Stimulated activated naive B cell treated with anti-CD40 and anti-IgM and Interleukin-4, amounts not matched to agents 10 μg/mL and 1 μg/mL and 100 μg/mL, for 72 hours (primary cell): ENCODE measurements around the gene PTGR3.

Experiments used
- ATAC-seq, 2 donors: fragments of 150-1000 bp; cut with Tn5 transposase; replicated peaks; 2 replicates each; pipeline ENCODE4 v1.10.0; 2021; ENCODE audit warnings: moderate library complexity in 1 of 2
- DNase-seq: peaks from one replicate; pipeline ENCODE4 v3.0.0; 2021
- H3K27ac Mint-ChIP-seq: one replicate; pipeline ENCODE4 v1.8.0; 2022; ENCODE audit warnings: mild to moderate bottlenecking, mixed read lengths
- H3K27me3 Mint-ChIP-seq, 2 donors: one replicate each; pipeline ENCODE4 v1.8.0; 2022; ENCODE audit warnings: mixed read lengths in 2 of 2
- H3K36me3 Mint-ChIP-seq, 2 donors: one replicate each; pipeline ENCODE4 v1.8.0; 2022; ENCODE audit warnings: mixed read lengths in 2 of 2, mild to moderate bottlenecking in 1 of 2
- H3K4me1 Mint-ChIP-seq, 2 donors: one replicate each; pipeline ENCODE4 v1.8.0; 2022; ENCODE audit warnings: mixed read lengths in 2 of 2, mild to moderate bottlenecking in 1 of 2
- H3K4me3 Mint-ChIP-seq, 2 donors: one replicate each; pipeline ENCODE4 v1.8.0; 2022; ENCODE audit warnings: mild to moderate bottlenecking in 2 of 2, mixed read lengths in 2 of 2, moderate library complexity in 1 of 2
- H3K9me3 Mint-ChIP-seq, 2 donors: one replicate each; pipeline ENCODE4 v1.8.0; 2022; ENCODE audit warnings: mixed read lengths in 2 of 2, mild to moderate bottlenecking in 1 of 2

Gene PTGR3

GRCh38 chr18:75226956-75227316 is 18.0 kb upstream of the PTGR3 start:
- Mint-ChIP-seq H3K4me1 (peaks cover 18 to 20% of the 10 kb centered on the region in 2 donors), H3K27ac (peak overlapping the region; percentile 31), H3K9me3 (no peaks in the 10 kb centered on the region), H3K27me3 (no peaks in the 10 kb centered on the region), H3K36me3 (peaks cover 2 to 8% of the 10 kb centered on the region in 2 donors), H3K4me3 (peak overlapping the region; percentile 57 to 71)
- no peak for ATAC-seq
- no peak for DNase-seq

- peak overlapping the region; percentile 31 for H3K27ac Mint-ChIP-seq
- H3K9me3 Mint-ChIP-seq = no peaks in the 10 kb centered on the region
These were observed 17.5 kb upstream of the PTGR3 start for GRCh38 chr18:75226286-75226955.

GRCh38 chr18:75223687-75224347 is 14.9 kb upstream of the PTGR3 start:
- H3K4me1 Mint-ChIP-seq = peaks cover 14 to 20% of the 10 kb centered on the region in 2 donors
- H3K27me3 Mint-ChIP-seq = no peaks in the 10 kb centered on the region
- no peak overlapping the region for H3K4me3 Mint-ChIP-seq
- ATAC-seq (no peak), DNase-seq (no peak)
- no peak overlapping the region for H3K27ac Mint-ChIP-seq
- H3K9me3 Mint-ChIP-seq = no peaks in the 10 kb centered on the region
- peaks cover 0 to 2% of the 10 kb centered on the region in 2 donors for H3K36me3 Mint-ChIP-seq

More at GRCh38 chr18:75226286-75226955, 17.5 kb upstream of the PTGR3 start:
- peak; percentile 29 to 34 for ATAC-seq
- Mint-ChIP-seq H3K36me3 (peaks cover 2 to 8% of the 10 kb centered on the region in 2 donors), H3K27me3 (no peaks in the 10 kb centered on the region), H3K4me1 (peaks cover 18 to 20% of the 10 kb centered on the region in 2 donors), H3K4me3 (peak overlapping the region; percentile 57 to 71)
- no peak for DNase-seq

GRCh38 chr18:75222407-75222806 is 13.5 kb upstream of the PTGR3 start:
- Mint-ChIP-seq H3K27me3 (no peaks in the 10 kb centered on the region), H3K9me3 (no peaks in the 10 kb centered on the region), H3K27ac (no peak overlapping the region), H3K4me1 (peaks cover 9 to 12% of the 10 kb centered on the region in 2 donors), H3K36me3 (no peaks in the 10 kb centered on the region), H3K4me3 (no peak overlapping the region)
- DNase-seq (no peak), ATAC-seq (no peak)

GRCh38 chr18:75221897-75222296 is 13.0 kb upstream of the PTGR3 start:
- Mint-ChIP-seq H3K4me1 (peaks cover 6 to 7% of the 10 kb centered on the region in 2 donors), H3K4me3 (no peak overlapping the region), H3K9me3 (no peaks in the 10 kb centered on the region), H3K27me3 (no peaks in the 10 kb centered on the region), H3K36me3 (no peaks in the 10 kb centered on the region), H3K27ac (no peak overlapping the region)
- no peak for ATAC-seq
- DNase-seq = no peak

GRCh38 chr18:75221397-75221796 is 12.5 kb upstream of the PTGR3 start:
- H3K4me3 Mint-ChIP-seq = no peak overlapping the region
- peaks cover 6% of the 10 kb centered on the region in 2 donors for H3K4me1 Mint-ChIP-seq

GRCh38 chr18:75220551-75221355 is 11.8 kb upstream of the PTGR3 start:
- Mint-ChIP-seq H3K4me1 (peaks cover 9 to 10% of the 10 kb centered on the region in 2 donors), H3K4me3 (no peak overlapping the region), H3K36me3 (no peaks in the 10 kb centered on the region), H3K27ac (no peak overlapping the region), H3K27me3 (no peaks in the 10 kb centered on the region), H3K9me3 (no peaks in the 10 kb centered on the region)
- no peak for DNase-seq
- ATAC-seq = no peak

More at GRCh38 chr18:75221397-75221796, 12.5 kb upstream of the PTGR3 start:
- ATAC-seq = no peak
- Mint-ChIP-seq H3K27me3 (no peaks in the 10 kb centered on the region), H3K9me3 (no peaks in the 10 kb centered on the region), H3K27ac (no peak overlapping the region), H3K36me3 (no peaks in the 10 kb centered on the region)
- DNase-seq = no peak

- peaks cover 12 to 15% of the 10 kb centered on the region in 2 donors for H3K4me1 Mint-ChIP-seq
- H3K9me3 Mint-ChIP-seq = no peaks in the 10 kb centered on the region
- no peak for DNase-seq
- H3K4me3 Mint-ChIP-seq = no peak overlapping the region
- no peak overlapping the region for H3K27ac Mint-ChIP-seq
- H3K36me3 Mint-ChIP-seq = no peaks in the 10 kb centered on the region
- H3K27me3 Mint-ChIP-seq = no peaks in the 10 kb centered on the region
- ATAC-seq = no peak
These were observed 10.9 kb upstream of the PTGR3 start for GRCh38 chr18:75219745-75220375.

GRCh38 chr18:75218065-75218923 is 9.4 kb upstream of the PTGR3 start:
- H3K9me3 Mint-ChIP-seq = no peaks in the 10 kb centered on the region
- no peaks in the 10 kb centered on the region for H3K36me3 Mint-ChIP-seq
- no peaks in the 10 kb centered on the region for H3K27me3 Mint-ChIP-seq
- ATAC-seq (no peak), DNase-seq (no peak)
- H3K27ac Mint-ChIP-seq = no peak overlapping the region
- H3K4me1 Mint-ChIP-seq = peaks cover 12 to 15% of the 10 kb centered on the region in 2 donors
- H3K4me3 Mint-ChIP-seq = no peak overlapping the region

GRCh38 chr18:75216911-75217689 is 8.2 kb upstream of the PTGR3 start:
- Mint-ChIP-seq H3K4me1 (peaks cover 15 to 25% of the 10 kb centered on the region in 2 donors), H3K27ac (no peak overlapping the region), H3K27me3 (no peaks in the 10 kb centered on the region), H3K4me3 (no peak overlapping the region), H3K9me3 (no peaks in the 10 kb centered on the region), H3K36me3 (no peaks in the 10 kb centered on the region)
- no peak for ATAC-seq
- DNase-seq = no peak

- Mint-ChIP-seq H3K4me3 (no peak overlapping the region), H3K27ac (no peak overlapping the region), H3K9me3 (no peaks in the 10 kb centered on the region), H3K4me1 (peaks cover 15 to 25% of the 10 kb centered on the region in 2 donors), H3K27me3 (no peaks in the 10 kb centered on the region), H3K36me3 (no peaks in the 10 kb centered on the region)
- ATAC-seq = no peak
- DNase-seq = no peak
These were observed 7.4 kb upstream of the PTGR3 start for GRCh38 chr18:75216212-75216910.

- ATAC-seq = no peak
These were observed 6.7 kb upstream of the PTGR3 start for GRCh38 chr18:75215663-75216062.

More at GRCh38 chr18:75215663-75216062, 6.7 kb upstream of the PTGR3 start:
- peaks cover 15 to 28% of the 10 kb centered on the region in 2 donors for H3K4me1 Mint-ChIP-seq
- DNase-seq = no peak
- no peak overlapping the region for H3K4me3 Mint-ChIP-seq
- H3K27ac Mint-ChIP-seq = no peak overlapping the region
- no peaks in the 10 kb centered on the region for H3K27me3 Mint-ChIP-seq
- H3K36me3 Mint-ChIP-seq = peaks cover 4 to 5% of the 10 kb centered on the region in 2 donors
- no peaks in the 10 kb centered on the region for H3K9me3 Mint-ChIP-seq
